Osteoblast (primary cell): ENCODE results near the gene ELOVL3. TPM values are rescaled to one million over a fixed set of nuclear protein-coding genes. Genes with fewer than 3 reads are reported as not detected.
A peak's percentile ranks its signal among the peaks of the same experiment; 100 is the strongest.
"Not testable (repeated sequence)": the region's sequence is repeated elsewhere in the genome, so short reads cannot be mapped to it uniquely, and the experiment has no call there.

Source experiments
- DNase-seq: peaks from one replicate; pipeline ENCODE4 v3.0.0; 2011; ENCODE audit warnings: low spot score, mixed read lengths; ENCODE audit not compliant: insufficient read length; ENCODE audit errors: missing footprints
- H2AFZ ChIP-seq: 2 replicates; pipeline ENCODE4 v1.6.0; 2011; ENCODE audit warnings: mild to moderate bottlenecking, low read length
- H3K27ac ChIP-seq: 2 replicates; pipeline ENCODE4 v1.5.1; 2011; ENCODE audit warnings: mild to moderate bottlenecking, low read depth, low read length, moderate library complexity
- H3K27me3 ChIP-seq: 2 replicates; pipeline ENCODE4 v1.6.0; 2012; ENCODE audit warnings: mild to moderate bottlenecking, control low read depth, inconsistent platforms, low read length, moderate library complexity; ENCODE audit not compliant: insufficient read depth
- H3K36me3 ChIP-seq: 2 replicates; pipeline ENCODE4 v1.5.1; 2011; ENCODE audit warnings: mild to moderate bottlenecking, low read length, control low read depth, moderate library complexity; ENCODE audit not compliant: insufficient read depth
- H3K4me1 ChIP-seq: 2 replicates; pipeline ENCODE4 v1.5.1; 2011; ENCODE audit warnings: mild to moderate bottlenecking, low read length, control low read depth, moderate library complexity; ENCODE audit not compliant: insufficient read depth
- H3K4me2 ChIP-seq: 2 replicates; pipeline ENCODE4 v1.6.0; 2011; ENCODE audit warnings: mild to moderate bottlenecking, low read length; ENCODE audit not compliant: insufficient read depth
- H3K4me3 ChIP-seq: fragments of 200-600 bp; sonication (generic); 3 replicates; pipeline ENCODE4 v1.5.1; 2012; ENCODE audit warnings: mild to moderate bottlenecking, low read length, inconsistent platforms; ENCODE audit not compliant: insufficient read depth
- H3K79me2 ChIP-seq: 2 replicates; pipeline ENCODE4 v1.6.0; 2012; ENCODE audit warnings: mild to moderate bottlenecking, low read length, control low read depth, inconsistent platforms; ENCODE audit not compliant: insufficient read depth
- H3K9me3 ChIP-seq: 2 replicates; pipeline ENCODE4 v1.5.1; 2011; ENCODE audit warnings: low read depth, low read length, control low read depth
- H4K20me1 ChIP-seq: 2 replicates; pipeline ENCODE4 v1.6.0; 2012; ENCODE audit warnings: mild to moderate bottlenecking, low read length, control low read depth; ENCODE audit not compliant: insufficient read depth
- total RNA-seq: library from RNA; depleted of rRNA; stranded (reverse); fragments of >200 nt; gene quantifications from 2 replicates; pipeline ENCODE4 v1.2.3, GENCODE V29; 2012
- TF ChIP-seq, protein P1 (sequence below): IDR thresholded peaks from 2 replicates; pipeline ENCODE4 v1.5.1; 2011; ENCODE audit warnings: mild to moderate bottlenecking, low read depth, low read length, moderate library complexity; ENCODE audit errors: extremely low read depth

The ELOVL3 gene
- total RNA-seq, 1 donor: 2.2 TPM

DNA sequence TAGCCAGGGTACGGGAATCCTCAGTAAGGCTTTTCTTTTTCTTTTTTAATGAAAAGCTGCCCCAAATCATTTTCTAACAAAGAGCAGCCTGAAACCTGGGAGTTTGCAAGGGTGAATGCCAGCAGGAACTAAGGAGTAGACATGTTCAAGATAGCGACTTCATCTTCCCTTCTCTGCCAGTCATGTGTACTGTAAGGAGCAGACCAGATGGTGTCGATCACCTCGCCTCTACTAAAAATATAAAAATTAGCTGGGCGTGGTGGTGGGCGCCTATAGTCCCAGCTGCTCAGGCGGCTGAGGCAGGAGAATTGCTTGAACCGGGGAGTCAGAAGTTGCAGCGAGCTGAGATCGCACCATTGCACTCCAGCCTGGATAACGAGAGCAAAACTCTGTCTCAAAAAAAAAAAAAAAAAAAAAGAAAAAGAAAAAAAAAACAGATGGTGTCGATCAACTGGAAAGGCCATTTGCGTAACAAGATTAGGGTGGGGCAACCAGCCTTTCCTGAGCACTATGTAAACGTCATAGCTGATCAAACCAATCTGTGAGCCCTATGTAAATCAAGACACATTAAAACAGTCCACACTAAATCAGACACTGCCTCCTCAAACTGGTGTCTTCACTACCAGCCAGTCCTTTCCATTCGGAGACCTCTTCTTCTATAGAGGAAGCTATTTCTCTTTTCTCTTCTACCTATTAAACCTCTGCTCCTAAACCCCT lies 40.1 kb upstream of the ELOVL3 start:
- H3K79me2 ChIP-seq: no peaks in the 10 kb centered on the region
- H3K4me2 ChIP-seq: no peak overlapping the region
- TF ChIP-seq, protein P1, sequence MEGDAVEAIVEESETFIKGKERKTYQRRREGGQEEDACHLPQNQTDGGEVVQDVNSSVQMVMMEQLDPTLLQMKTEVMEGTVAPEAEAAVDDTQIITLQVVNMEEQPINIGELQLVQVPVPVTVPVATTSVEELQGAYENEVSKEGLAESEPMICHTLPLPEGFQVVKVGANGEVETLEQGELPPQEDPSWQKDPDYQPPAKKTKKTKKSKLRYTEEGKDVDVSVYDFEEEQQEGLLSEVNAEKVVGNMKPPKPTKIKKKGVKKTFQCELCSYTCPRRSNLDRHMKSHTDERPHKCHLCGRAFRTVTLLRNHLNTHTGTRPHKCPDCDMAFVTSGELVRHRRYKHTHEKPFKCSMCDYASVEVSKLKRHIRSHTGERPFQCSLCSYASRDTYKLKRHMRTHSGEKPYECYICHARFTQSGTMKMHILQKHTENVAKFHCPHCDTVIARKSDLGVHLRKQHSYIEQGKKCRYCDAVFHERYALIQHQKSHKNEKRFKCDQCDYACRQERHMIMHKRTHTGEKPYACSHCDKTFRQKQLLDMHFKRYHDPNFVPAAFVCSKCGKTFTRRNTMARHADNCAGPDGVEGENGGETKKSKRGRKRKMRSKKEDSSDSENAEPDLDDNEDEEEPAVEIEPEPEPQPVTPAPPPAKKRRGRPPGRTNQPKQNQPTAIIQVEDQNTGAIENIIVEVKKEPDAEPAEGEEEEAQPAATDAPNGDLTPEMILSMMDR: no peak
- H3K27ac ChIP-seq: no peak overlapping the region
- H2AFZ ChIP-seq: no peak overlapping the region
- DNase-seq: no peak
- H3K4me3 ChIP-seq: no peak overlapping the region
- H3K4me1 ChIP-seq: no peaks in the 10 kb centered on the region
- H3K9me3 ChIP-seq: no peaks in the 10 kb centered on the region
- no peaks in the 10 kb centered on the region for H4K20me1 ChIP-seq
- H3K36me3 ChIP-seq: no peaks in the 10 kb centered on the region
- no peaks in the 10 kb centered on the region for H3K27me3 ChIP-seq

DNA sequence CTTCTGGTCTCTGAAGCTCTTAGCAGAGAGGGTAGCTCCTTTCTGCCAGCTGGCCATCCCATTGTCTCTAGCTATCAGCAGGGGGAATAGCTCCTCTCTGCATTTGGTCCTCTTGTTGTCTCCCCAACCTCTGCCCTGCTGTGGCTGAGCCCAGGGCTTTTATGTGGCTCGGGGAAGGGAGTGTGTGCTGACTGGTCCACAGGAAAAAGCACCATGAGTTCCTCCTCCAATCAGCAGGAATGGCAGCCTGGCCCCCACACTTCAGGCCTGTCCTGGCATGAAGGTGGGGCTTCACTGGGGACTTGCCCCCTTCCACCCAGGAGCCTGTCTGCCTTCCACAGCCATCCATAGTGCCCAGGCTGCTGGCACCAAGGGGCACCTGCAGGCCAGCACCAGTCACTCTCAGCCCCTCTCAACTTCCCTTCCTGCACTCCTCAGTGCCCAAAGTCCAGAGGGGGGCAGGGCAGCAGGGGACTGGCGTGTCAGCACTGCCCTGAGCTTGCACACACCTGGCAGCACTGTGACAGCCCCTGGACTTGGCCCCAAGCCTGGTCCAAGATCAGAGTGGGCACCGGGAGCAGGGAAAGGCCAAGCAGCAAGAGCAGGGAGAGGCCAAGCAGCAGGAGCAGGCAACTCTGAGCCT lies 37.7 kb upstream of the ELOVL3 start:
- Histone ChIP-seq H2AFZ (peak overlapping the region; percentile 57), H3K27ac (no peak overlapping the region), H3K36me3 (no peaks in the 10 kb centered on the region), H4K20me1 (no peaks in the 10 kb centered on the region), H3K4me1 (no peaks in the 10 kb centered on the region), H3K4me2 (no peak overlapping the region), H3K79me2 (no peaks in the 10 kb centered on the region), H3K9me3 (peaks cover 3% of the 10 kb centered on the region), H3K4me3 (no peak overlapping the region), H3K27me3 (no peaks in the 10 kb centered on the region)
- no peak for DNase-seq
- TF ChIP-seq, protein P1: no peak

DNA sequence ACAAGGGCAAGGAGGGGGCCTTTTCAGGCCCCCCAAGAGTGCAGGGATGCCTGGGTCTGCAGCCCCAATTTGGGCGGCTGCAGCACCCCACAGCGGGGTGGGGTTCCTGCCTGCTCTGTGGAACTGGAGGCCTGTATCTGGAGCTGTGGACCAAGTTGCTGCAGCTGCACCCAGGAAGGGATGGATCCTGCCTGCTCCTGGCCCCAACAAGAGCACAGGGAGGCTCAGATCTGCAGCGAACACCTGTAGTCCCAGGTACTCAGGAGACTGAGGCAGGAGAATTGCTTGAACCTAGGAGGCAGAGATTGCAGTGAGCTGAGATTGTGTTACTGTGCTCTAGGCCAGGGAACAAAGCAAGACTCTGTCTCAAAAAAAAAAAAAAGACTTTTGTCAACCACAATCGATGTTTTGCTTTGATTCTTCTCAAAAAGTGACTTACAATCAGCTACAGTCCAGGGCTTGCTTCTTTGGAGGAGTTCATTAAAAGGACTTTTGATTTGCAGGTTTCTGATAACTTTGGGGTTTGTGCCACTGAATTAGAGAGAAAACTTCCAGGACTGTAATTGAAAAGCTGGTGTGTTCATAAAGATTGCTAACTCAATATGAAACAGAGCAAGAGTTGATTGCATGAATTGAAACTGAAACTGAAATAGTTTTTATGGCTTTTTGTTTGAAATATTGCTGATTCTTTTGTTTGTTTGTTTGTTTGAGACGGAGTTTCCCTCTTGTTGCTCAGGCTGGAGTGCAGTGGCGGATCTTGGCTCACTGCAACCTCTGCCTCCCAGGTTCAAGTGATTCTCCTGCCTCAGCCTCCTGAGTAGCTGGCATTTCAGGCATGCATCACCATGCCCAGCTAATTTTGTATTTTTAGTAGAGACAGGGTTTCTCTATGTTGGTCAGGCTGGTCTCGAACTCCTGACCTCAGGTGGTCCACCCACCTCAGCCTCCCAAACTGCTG lies 36.9 kb upstream of the ELOVL3 start:
- Histone ChIP-seq H2AFZ (peak overlapping the region; percentile 65), H3K4me2 (peak overlapping the region; percentile 48)
- H3K36me3 ChIP-seq, H3K4me1 ChIP-seq, H3K27ac ChIP-seq, H4K20me1 ChIP-seq, DNase-seq, H3K27me3 ChIP-seq, H3K9me3 ChIP-seq, H3K79me2 ChIP-seq, H3K4me3 ChIP-seq: not testable (repeated sequence)

DNA sequence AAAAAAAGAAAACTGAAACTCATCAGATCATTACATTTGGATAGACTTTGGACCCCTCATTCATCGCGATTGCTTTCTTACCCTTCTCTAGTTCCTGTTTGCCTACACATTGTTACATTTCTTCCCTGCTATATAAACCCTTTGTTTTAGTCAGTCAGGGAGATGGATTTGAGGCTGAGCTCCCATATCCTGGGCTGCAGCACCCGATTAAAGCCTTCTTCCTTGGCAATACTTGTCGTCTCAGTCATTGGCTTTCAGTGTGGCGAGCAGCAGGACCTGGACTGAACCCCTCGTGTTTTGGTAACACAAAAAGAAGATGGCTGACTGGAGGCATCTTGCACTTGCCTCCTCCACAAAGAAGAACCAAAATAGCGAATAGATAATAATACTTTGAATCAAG lies 34.1 kb upstream of the ELOVL3 start:
- Histone ChIP-seq H3K4me1 (no peaks in the 10 kb centered on the region), H3K4me3 (no peak overlapping the region), H3K27ac (no peak overlapping the region), H3K27me3 (no peaks in the 10 kb centered on the region), H4K20me1 (no peaks in the 10 kb centered on the region), H3K9me3 (peaks cover 3% of the 10 kb centered on the region), H3K4me2 (no peak overlapping the region), H3K79me2 (no peaks in the 10 kb centered on the region), H3K36me3 (no peaks in the 10 kb centered on the region), H2AFZ (no peak overlapping the region)
- no peak for DNase-seq
- TF ChIP-seq, protein P1: no peak
